HepG2 (cell line): ENCODE results near the gene PIKFYVE. TPM values are rescaled to one million over a fixed set of nuclear protein-coding genes. Genes with fewer than 3 reads are reported as not detected.

Experiments
- ARID3A ChIP-seq: IDR thresholded peaks from 2 replicates; pipeline ENCODE4 v1.6.1; 2012; ENCODE audit warnings: low read depth, low read length, improper control_type of control experiment
- BRD4 ChIP-seq: sonication (generic); formaldehyde crosslinking; IDR thresholded peaks from 2 replicates; pipeline ENCODE4 v1.4.0; 2020; ENCODE audit warnings: missing genetic modification reagents
- FIP1L1 ChIP-seq: fragments of 200-400 bp; formaldehyde crosslinking; IDR thresholded peaks from 2 replicates; pipeline ENCODE4 v1.6.1; 2018; ENCODE audit warnings: low read depth, mild to moderate bottlenecking, low read length, moderate library complexity, borderline replicate concordance; ENCODE audit not compliant: insufficient read depth
- HES4 ChIP-seq: sonication (generic); formaldehyde crosslinking; IDR thresholded peaks from 2 replicates; pipeline ENCODE4 v1.9.0; 2021; ENCODE audit warnings: mild to moderate bottlenecking, missing genetic modification reagents, borderline replicate concordance
- MZF1 ChIP-seq: sonication (generic); formaldehyde crosslinking; IDR thresholded peaks from 2 replicates; pipeline ENCODE4 v1.8.1; 2023; ENCODE audit warnings: mild to moderate bottlenecking, missing genetic modification reagents, borderline replicate concordance
- NFRKB ChIP-seq: fragments of 450-650 bp; IDR thresholded peaks from 2 replicates; pipeline ENCODE4 v1.6.1; 2017
- NR2C2 ChIP-seq: sonication (generic); formaldehyde crosslinking; IDR thresholded peaks from 2 replicates; pipeline ENCODE4 v1.4.0; 2020; ENCODE audit warnings: missing genetic modification reagents, mild to moderate bottlenecking, moderate library complexity, borderline replicate concordance
- SMAD3 ChIP-seq: sonication (generic); formaldehyde crosslinking; IDR thresholded peaks from 2 replicates; pipeline ENCODE4 v1.4.0; 2020; ENCODE audit warnings: missing genetic modification reagents
- THRA ChIP-seq: sonication (generic); formaldehyde crosslinking; IDR thresholded peaks from 2 replicates; pipeline ENCODE4 v1.4.0; 2020; ENCODE audit warnings: missing genetic modification reagents, borderline replicate concordance
- ZNF550 ChIP-seq: sonication (generic); formaldehyde crosslinking; IDR thresholded peaks from 2 replicates; pipeline ENCODE4 v1.4.0; 2020; ENCODE audit warnings: mild to moderate bottlenecking, missing genetic modification reagents, borderline replicate concordance
- ZNF710 ChIP-seq: sonication (generic); formaldehyde crosslinking; IDR thresholded peaks from 2 replicates; pipeline ENCODE4 v1.5.0; 2020; ENCODE audit warnings: mild to moderate bottlenecking, missing genetic modification reagents, borderline replicate concordance
- ZSCAN12 ChIP-seq: sonication (generic); formaldehyde crosslinking; IDR thresholded peaks from 2 replicates; pipeline ENCODE4 v1.9.0; 2021; ENCODE audit warnings: mild to moderate bottlenecking, missing genetic modification reagents
- ZZZ3 ChIP-seq: sonication (generic); formaldehyde crosslinking; IDR thresholded peaks from 2 replicates; pipeline ENCODE4 v1.4.0; 2020; ENCODE audit warnings: missing genetic modification reagents, mild to moderate bottlenecking, borderline replicate concordance
- polyA plus RNA-seq, 8 experiments: library from polyadenylated mRNA; depleted of rRNA in 3 of 8; stranded (reverse) in 7 of 8; unstranded in 1 of 8; fragments of >200 nt; fragmentation: Illumina TruSeq in 4 of 8; extraction: Trizol in 4 of 8; gene quantifications; 2 replicates each; pipeline versions ENCODE4 v1.2.1 to v1.2.3, GENCODE V29; 2011 to 2016; ENCODE audit warnings: low read depth in 4 of 8, missing spikeins in 1 of 8, mixed read lengths in 1 of 8; ENCODE audit not compliant: insufficient read depth in 1 of 8
- total RNA-seq, 5 experiments: library from RNA; depleted of rRNA; stranded (reverse); fragments of >200 nt; fragmentation: Illumina TruSeq; extraction: Trizol; gene quantifications; 2 replicates each; pipeline ENCODE4 v1.2.3, GENCODE V29; 2016; ENCODE audit warnings: low read depth in 1 of 5
- TF ChIP-seq, protein P1 (sequence below): sonication (generic); formaldehyde crosslinking; IDR thresholded peaks from 2 replicates; pipeline ENCODE4 v1.4.0; 2020; ENCODE audit warnings: missing genetic modification reagents
- TF ChIP-seq, protein P2 (sequence below): sonication (generic); formaldehyde crosslinking; IDR thresholded peaks from 2 replicates; pipeline ENCODE4 v1.4.0; 2020; ENCODE audit warnings: missing genetic modification reagents, borderline replicate concordance
- TF ChIP-seq, protein P3 (sequence below), 2 experiments: fragments of 450-650 bp in 1 of 2; sonication (generic) in 1 of 2; formaldehyde crosslinking; IDR thresholded peaks; 2 replicates each; pipeline versions ENCODE4 v1.5.0 to v1.8.0; 2020 to 2022; ENCODE audit warnings: mild to moderate bottlenecking in 1 of 2, missing genetic modification reagents in 1 of 2

The PIKFYVE gene
- total and polyA plus RNA-seq, 2 of the 13 experiments (the other 11 are each of a cell fraction or from before 2014, with no cell fraction given): 20.2 to 21.7 TPM

DNA sequence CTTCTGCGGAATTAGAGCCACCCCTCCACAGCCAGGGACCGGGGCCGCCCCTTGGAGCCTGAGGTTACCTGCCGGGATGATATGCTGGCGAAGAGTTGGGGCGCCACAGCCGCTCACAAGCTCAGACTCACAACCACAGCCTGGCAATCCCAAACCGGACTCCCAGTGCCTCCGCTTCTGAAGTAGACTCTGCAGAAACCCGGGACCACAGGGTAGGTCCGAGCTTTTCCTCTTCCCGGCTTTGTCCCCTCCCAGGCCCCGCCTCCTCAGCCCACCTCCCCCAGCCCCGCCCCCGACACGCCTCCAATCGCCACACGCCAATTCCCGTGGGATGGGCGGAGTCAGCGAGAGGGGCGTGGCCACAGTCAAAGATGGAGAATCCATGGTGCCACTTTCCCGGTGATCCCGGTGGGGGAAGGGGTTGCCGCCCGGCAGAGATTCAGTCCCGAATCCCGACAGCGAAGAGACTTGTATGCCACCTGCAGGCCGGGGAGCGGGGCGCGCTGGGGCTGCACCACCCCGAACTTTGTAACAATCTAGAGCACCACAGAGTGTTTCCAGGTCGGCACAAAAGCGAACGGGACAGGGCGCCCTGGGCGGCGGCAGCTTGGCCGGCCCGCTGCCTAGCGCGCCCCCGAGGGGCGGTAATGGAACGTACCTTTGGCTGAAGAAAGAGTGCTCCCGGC is 11.0 kb upstream of the PIKFYVE start, which contains the start of gene IDH1 (continued):
- TF ChIP-seq ARID3A (no peak), FIP1L1 (no peak), NFRKB (no peak), THRA (CRISPR knock-in tag) (peak; percentile 76; the same call in 1 of the 2 replicates), ZZZ3 (no peak), HES4 (CRISPR knock-in tag) (no peak), NR2C2 (CRISPR knock-in tag) (peak; percentile 83), ZSCAN12 (CRISPR knock-in tag) (peak; percentile 73; the same call in 1 of the 2 replicates), ZNF550 (CRISPR knock-in tag) (no peak; the same call in 1 of the 2 replicates), BRD4 (CRISPR knock-in tag) (peak; percentile 88), SMAD3 (CRISPR knock-in tag) (peak; percentile 58), ZNF710 (CRISPR knock-in tag) (peak; percentile 82; the same call in 1 of the 2 replicates), MZF1 (no peak)
- TF ChIP-seq, protein P1, sequence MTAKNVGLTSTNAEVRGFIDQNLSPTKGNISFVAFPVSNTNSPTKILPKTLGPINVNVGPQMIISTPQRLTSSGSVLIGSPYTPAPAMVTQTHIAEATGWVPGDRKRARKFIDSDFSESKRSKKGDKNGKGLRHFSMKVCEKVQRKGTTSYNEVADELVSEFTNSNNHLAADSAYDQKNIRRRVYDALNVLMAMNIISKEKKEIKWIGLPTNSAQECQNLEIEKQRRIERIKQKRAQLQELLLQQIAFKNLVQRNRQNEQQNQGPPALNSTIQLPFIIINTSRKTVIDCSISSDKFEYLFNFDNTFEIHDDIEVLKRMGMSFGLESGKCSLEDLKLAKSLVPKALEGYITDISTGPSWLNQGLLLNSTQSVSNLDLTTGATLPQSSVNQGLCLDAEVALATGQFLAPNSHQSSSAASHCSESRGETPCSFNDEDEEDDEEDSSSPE (CRISPR knock-in tag): peak; percentile 68; the same call in 1 of the 2 replicates
- TF ChIP-seq, protein P2, sequence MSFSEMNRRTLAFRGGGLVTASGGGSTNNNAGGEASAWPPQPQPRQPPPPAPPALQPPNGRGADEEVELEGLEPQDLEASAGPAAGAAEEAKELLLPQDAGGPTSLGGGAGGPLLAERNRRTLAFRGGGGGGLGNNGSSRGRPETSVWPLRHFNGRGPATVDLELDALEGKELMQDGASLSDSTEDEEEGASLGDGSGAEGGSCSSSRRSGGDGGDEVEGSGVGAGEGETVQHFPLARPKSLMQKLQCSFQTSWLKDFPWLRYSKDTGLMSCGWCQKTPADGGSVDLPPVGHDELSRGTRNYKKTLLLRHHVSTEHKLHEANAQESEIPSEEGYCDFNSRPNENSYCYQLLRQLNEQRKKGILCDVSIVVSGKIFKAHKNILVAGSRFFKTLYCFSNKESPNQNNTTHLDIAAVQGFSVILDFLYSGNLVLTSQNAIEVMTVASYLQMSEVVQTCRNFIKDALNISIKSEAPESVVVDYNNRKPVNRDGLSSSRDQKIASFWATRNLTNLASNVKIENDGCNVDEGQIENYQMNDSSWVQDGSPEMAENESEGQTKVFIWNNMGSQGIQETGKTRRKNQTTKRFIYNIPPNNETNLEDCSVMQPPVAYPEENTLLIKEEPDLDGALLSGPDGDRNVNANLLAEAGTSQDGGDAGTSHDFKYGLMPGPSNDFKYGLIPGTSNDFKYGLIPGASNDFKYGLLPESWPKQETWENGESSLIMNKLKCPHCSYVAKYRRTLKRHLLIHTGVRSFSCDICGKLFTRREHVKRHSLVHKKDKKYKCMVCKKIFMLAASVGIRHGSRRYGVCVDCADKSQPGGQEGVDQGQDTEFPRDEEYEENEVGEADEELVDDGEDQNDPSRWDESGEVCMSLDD (CRISPR knock-in tag): peak; percentile 85; the same call in 1 of the 2 replicates
- TF ChIP-seq, protein P3, sequence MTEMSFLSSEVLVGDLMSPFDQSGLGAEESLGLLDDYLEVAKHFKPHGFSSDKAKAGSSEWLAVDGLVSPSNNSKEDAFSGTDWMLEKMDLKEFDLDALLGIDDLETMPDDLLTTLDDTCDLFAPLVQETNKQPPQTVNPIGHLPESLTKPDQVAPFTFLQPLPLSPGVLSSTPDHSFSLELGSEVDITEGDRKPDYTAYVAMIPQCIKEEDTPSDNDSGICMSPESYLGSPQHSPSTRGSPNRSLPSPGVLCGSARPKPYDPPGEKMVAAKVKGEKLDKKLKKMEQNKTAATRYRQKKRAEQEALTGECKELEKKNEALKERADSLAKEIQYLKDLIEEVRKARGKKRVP (CRISPR knock-in tag; IDR thresholded peaks at IDR 0.05): peak in 1 of 2 experiments; percentile 73; a peak in 1 of 4 replicates
